GM21619 (cell line): ENCODE measurements around the gene DTHD1.
A peak's percentile ranks its signal among the peaks of the same experiment; 100 is the strongest.

Experiments used
- ATAC-seq: cut with Tn5 transposase; IDR thresholded peaks from one replicate; pipeline ENCODE4 v1.9.1; 2021; ENCODE audit not compliant: unreplicated experiment

The DTHD1 gene

DNA sequence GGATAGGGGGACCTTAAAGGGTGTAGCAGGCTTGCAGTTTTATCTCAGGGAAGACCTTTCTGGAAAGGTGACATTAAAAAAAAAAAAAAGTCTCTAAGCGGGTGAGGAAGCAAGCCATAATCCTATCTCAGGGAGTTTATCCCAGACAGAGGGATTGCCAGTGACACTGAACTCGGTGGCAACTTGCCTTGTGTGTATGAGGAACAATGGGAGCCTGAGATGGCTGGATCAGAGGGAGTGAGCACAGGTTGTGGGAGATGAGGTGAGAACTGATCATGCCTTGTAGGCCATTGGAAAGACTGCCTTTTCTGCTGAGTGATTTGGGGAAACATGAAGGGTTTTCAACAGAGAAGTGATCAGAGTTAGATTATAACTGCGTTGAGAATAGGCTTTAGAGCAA, 31.1 kb downstream of the DTHD1 start:
- no peak for ATAC-seq

DNA sequence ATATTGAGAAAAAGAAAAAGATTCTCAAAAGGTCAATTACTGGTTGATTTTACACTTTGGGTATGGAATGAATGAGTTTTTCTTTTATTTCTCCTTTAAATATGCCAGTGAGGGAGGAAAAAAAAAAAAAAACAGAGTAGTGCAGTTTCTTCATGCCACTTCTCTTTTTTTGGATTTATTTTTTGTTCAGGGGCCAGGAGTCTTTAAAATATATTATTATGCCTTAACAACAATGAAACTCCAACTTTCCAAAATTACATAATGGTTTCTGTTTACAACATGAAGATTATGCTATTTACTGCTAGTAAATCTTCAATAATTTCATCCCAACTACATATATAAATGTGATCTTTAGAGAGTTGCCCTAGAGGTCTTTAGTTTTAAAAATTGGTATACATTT, 31.9 kb downstream of the DTHD1 start:
- no peak for ATAC-seq

DNA sequence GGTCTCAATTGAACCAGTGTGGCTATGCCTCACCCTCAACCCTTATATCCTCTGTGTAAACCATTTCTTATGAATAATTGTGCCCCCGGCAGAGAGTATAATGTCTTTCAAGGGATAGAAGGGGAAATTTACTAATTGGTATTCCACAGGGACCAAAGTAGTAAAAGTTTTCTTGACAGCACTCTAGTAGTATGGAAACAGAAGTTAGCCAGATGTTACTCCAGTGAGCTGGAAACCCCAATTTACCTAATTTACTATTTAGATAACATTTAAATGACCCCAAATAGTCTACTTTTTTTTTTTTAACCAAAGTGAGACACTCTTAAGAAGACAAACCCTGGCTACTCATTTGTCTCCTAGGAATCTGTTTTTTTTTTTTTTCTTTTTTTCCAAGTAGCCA, 32.3 kb downstream of the DTHD1 start:
- ATAC-seq = no peak

GRCh38 chr4:36316607-36317006, 35.2 kb downstream of the DTHD1 start:
- no peak for ATAC-seq

GRCh38 chr4:36317721-36318120, 36.3 kb downstream of the DTHD1 start:
- ATAC-seq = no peak

- ATAC-seq = peak; percentile 32
Measured at GRCh38 chr4:36320117-36320896, 38.9 kb downstream of the DTHD1 start.

DNA sequence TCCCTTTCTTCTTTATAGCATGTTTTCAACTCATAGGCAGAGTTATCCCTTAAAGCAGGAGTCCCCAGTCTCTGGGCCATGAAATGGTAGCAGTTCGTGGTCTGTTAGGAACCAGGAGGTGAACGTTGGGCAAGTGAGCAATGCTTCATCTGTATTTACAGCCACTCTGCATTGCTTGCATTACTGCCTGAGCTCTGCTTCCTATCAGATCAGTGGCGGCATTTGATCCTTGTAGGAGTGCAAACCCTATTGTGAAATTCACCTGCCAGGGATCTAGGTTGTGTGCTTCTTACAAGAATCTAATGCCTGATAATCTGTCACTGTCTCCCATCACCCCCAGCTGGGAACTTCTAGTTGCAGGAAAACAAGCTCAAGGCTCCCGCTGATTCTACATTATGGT, 39.8 kb downstream of the DTHD1 start:
- no peak for ATAC-seq

DNA sequence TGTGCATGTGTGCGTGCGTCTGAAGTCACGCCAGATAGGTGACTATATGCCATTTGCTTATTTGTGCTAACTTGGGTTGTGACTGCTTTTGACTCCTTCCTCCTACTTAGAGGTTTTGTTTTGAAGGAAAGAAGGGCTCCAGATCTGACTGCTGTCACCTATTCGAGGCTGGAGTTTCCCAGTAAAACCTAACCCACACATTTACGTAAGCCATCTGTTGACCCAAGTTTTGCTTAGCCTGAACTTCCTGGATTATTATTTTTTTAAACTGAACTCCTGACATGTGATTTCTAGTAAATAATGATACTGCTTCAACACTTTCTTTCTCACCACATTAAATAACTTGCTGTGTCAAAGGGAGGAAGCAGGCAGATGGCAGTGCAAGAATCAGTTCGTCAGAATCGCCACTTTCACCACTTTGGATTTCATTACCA, 41.5 kb downstream of the DTHD1 start:
- ATAC-seq = no peak

DNA sequence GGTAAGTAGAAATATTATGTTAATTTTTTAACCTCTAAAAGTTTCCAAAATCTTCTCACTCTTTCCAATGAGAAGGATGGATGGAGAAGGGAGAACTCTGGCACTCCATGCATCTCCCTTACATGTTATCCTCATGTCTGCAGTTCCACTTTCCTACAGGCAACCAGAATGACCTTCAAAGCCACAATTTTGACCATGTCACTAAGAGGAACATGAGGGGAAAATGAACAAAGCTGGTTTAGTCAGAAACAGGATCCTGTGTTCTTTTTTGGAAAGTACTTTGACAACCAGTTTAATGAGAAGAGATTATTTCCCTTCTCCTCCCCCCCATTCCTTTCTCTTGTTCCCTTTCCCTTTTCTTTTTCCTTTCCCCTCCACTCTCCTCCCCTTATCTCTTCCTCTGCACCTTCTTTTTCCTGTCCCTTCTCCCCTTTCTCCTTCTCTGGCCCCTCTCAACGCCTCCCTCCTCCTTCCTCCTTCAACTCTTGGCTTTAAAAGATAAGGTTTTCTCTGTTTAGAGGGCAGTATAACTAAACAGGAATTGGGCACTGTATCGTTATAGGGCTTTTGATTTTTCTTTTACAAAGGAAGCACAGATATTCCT, 42.5 kb downstream of the DTHD1 start:
- no peak for ATAC-seq

- no peak for ATAC-seq
Measured at GRCh38 chr4:36324808-36325207, 43.4 kb downstream of the DTHD1 start.

- peak; percentile 73 for ATAC-seq
Measured at GRCh38 chr4:36325499-36325898, 44.1 kb downstream of the DTHD1 start.

DNA sequence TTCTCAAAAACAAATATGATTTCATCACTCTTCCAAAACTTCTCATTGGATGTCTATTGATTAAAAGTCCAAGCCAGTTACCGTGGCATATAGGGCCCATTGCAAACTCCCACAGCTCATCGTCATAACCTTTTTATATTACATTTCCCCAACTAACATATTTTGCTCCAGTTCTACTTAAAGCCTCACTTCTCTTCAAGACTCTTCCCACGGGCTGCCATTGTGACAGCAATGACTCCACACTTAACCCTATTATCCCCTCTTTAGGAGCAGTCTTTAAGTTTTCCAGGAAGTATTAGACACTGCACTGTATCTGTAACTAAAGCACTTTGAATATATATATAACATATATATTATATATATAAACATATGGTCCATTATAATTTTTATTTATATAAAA, 44.5 kb downstream of the DTHD1 start:
- no peak for ATAC-seq

DNA sequence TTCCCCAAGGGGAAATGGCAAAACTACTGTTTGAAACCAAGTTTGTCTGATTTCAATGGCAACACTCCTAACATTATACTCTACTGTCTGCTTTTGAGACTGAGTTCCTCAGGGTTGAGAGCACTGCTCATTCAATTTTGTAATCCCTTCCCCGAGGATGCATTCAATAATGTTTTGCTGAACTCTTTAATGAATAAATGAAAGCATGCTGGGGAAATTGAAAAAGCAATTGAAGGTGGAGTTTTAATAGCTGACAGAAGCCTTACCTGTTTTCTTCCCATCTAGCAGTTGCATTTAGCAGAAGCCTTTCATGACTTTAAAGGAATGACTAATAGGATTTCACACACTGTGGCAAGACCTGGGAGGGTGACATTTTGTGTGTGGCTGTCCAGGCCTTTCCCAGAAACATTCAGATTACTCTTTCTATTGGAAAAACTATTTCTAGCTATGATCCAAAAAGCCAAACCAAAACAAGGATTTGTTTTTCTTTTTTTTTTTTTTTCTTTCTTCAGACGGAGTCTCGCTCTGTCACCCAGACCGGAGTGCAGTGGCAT, 45.1 kb downstream of the DTHD1 start:
- no peak for ATAC-seq

DNA sequence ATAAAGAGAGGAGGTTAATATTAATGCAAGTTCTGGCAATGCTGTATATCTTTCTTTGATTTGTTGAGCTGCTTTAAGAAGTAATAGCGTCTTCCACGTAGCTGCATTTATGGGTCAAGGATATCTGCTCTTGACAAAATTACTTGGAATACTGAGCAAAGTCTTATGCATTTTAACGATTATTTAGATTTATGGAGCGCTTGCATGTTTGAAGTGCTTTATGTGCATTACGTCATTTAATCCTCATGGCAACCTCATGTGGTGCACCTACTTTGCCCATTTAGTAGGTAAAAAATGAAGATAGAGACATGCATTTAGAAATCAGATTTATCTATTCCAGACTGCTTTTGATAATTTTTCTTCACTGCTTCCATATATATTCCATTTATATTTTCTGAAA, 46.0 kb downstream of the DTHD1 start:
- ATAC-seq = no peak

- no peak for ATAC-seq
Measured at GRCh38 chr4:36328130-36328529, 46.7 kb downstream of the DTHD1 start.

- no peak for ATAC-seq
Measured at GRCh38 chr4:36329228-36329627, 47.8 kb downstream of the DTHD1 start.

DNA sequence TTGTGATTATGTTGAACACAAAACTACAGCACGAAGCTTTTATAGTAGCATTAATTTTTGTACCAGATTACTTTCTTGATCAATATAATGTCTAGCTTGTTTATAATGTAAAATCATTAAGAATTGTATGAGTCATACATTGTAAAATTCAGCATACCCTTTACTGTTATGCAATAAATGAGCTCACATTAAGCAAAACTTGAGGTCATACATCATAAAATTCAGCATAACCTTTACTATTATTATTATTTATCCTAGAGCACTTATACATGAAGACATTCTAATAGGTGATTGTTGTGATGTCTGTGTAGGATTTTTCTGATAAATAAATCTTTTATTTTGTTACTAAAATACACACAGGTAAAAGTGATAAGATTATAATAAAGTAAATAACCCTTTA, 49.4 kb downstream of the DTHD1 start:
- no peak for ATAC-seq

DNA sequence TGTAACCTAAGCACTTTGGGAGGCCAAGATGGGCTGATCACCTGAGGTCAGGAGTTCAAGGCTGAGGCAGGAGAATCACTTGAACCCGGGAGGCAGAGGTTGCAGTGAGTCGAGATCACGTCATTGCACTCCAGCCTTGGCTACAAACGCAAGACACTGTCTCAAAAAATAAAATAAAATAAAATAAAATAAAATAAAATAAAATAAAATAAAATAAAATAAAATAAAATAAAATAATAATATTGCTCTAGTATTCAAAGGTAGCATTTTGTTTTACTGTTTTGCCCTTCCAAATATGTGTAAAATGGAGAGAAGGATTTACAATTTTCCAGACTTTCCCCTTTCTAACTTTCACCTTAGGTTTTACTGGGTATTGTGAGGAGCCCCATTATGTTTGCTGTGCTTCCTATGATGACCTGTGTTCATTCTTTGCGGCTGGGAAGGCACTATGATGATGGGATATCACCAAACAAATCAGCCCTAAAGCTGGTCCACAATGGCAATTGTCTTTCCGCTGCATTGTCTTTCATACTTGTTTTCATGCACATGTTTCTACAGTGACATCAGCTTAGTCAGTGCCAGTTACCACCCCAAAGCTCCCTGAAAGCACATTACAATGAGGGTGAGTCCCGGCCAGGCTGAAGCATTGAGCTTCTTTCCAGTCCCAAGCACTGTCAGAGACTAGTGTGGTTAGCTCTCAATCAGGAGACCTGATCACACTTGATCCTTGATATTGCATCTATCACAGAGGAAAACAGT, 50.8 kb downstream of the DTHD1 start:
- peak; percentile 79 for ATAC-seq

DNA sequence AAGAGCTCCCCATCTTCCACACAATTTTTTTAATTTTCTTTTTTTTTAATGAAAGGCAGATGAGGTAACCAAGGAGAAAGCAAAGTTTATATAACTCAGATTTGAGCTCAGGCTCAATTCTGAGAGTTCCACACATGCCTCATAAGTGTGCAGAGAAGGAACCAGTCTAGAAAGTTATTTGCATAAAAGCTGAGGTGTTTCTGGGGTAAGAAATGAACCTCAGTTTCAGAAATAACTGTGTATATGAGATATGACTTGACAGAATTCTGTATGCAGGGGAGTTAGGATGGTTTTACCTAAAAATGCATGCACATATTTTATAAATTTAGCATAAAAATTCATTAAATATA, 51.3 kb downstream of the DTHD1 start:
- peak; percentile 97 for ATAC-seq

DNA sequence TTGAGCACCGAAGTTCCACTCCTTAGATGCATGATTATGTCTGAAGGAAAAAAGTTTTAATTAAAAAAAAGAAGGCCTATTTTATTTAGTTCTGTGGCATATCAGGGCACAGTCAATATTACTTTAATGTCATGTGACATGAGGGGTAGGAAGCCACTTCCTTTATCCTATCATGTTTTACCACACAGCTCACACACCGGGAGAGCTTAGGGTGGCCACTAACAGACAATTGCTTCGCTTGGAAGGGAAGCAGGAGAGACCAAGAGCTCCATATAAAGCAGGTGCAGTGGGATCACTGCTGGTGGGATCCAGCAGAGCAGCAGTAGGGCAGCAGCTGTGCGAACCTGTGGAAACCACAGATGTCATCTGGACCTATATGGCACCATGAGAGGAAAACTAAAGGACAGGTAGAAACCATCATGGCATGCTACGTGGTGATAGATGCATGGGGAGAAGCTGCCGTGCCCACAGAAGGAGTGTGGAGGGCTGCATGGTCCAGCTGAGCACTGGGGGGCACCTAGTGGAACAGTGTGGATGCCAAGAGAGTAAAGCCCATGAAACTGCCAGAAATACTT, 52.0 kb downstream of the DTHD1 start:
- no peak for ATAC-seq

- ATAC-seq = no peak
Measured at GRCh38 chr4:36337665-36338185, 56.3 kb downstream of the DTHD1 start.
